HCT116 (cell line): ENCODE measurements around the gene TDRD9. TPM values are rescaled to one million over a fixed set of nuclear protein-coding genes. Genes with fewer than 3 reads are reported as not detected.

Experiments
- ATAC-seq: fragments of 200-7000 bp; cut with Tn5 transposase; 2 replicates; pipeline ENCODE4 v1.9.1; 2020; ENCODE audit warnings: mild to moderate bottlenecking, moderate library complexity
- BruUV-seq: library from RNA; stranded (reverse); fragments of 400-500 nt; replicated peaks from 2 replicates; lab custom pipeline; 2021; lab: Mats Ljungman, UMichigan
- CTCF ChIA-PET: fragments of 300-600 bp; sonication (Branson Sonifier 250); formaldehyde crosslinking; loops from one replicate; lab custom pipeline; 2021; ENCODE audit warnings: antibody characterized with exemption; lab: Charles Lee
- POLR2A ChIA-PET: fragments of 300-600, 350-600 bp; sonication (Branson Sonifier 250); formaldehyde crosslinking; loops from one replicate; lab custom pipeline; 2021; ENCODE audit warnings: antibody characterized with exemption; lab: Charles Lee
- RAD21 ChIA-PET, 2 experiments: fragments of 300-600 bp; sonication (Branson Sonifier 250); formaldehyde crosslinking; loops; one replicate each; lab custom pipeline; 2023; ENCODE audit warnings: low total read pairs in 2 of 2; ENCODE audit not compliant: uncharacterized antibody in 2 of 2, unreplicated experiment in 2 of 2, low non-redundant PET in 1 of 2; lab: Charles Lee
- DNase-seq: peaks from one replicate; pipeline ENCODE4 v3.0.0-alpha.2; 2010; ENCODE audit warnings: low read depth, low spot score
- H2AFZ ChIP-seq: fragments of 200-600 bp; shearing (Covaris generic), sonication (generic); 2 replicates; pipeline ENCODE4 v1.6.1; 2017; ENCODE audit warnings: low read depth, mixed run types, mixed read lengths, antibody characterized with exemption, low read length; ENCODE audit not compliant: poor library complexity, severe bottlenecking
- H3K27ac ChIP-seq: 2 replicates; pipeline ENCODE4 v1.5.1; 2012; ENCODE audit warnings: low read depth, low read length
- H3K27me3 ChIP-seq: fragments of 200-600 bp; sonication (generic); 2 replicates; pipeline ENCODE4 v1.6.1; 2016; ENCODE audit warnings: mixed run types, low read length, mixed read lengths; ENCODE audit not compliant: insufficient read depth
- H3K36me3 ChIP-seq, 2 experiments: fragments of 200-500 bp in 1 of 2; fragments of 200-600 bp in 1 of 2; sonication (Bioruptor generic) in 1 of 2; sonication (generic) in 1 of 2; 2 replicates each; pipeline versions ENCODE4 v1.5.1 to v1.6.1; 2014 to 2016; ENCODE audit warnings: low read length in 2 of 2, inconsistent platforms in 1 of 2, mixed read lengths in 1 of 2, mixed run types in 1 of 2; ENCODE audit not compliant: insufficient read depth in 2 of 2, control insufficient read depth in 1 of 2
- H3K4me1 ChIP-seq, 2 experiments: fragments of 200-600 bp in 1 of 2; sonication (generic) in 1 of 2; 2 replicates each; pipeline versions ENCODE4 v1.5.1 to v1.6.1; 2012 to 2017; ENCODE audit warnings: low read length in 2 of 2, inconsistent platforms in 1 of 2, mild to moderate bottlenecking in 1 of 2, mixed read lengths in 1 of 2, mixed run types in 1 of 2, moderate library complexity in 1 of 2; ENCODE audit not compliant: insufficient read depth in 2 of 2, control insufficient read depth in 1 of 2
- H3K4me2 ChIP-seq: fragments of 200-600 bp; sonication (generic); 2 replicates; pipeline ENCODE4 v1.6.1; 2017; ENCODE audit warnings: mixed run types, low read length, mixed read lengths
- H3K4me3 ChIP-seq, 2 experiments: fragments of 200-600 bp in 1 of 2; sonication (generic) in 1 of 2; replicated peaks in 1 of 2; 2 replicates each; pipeline ENCODE4 v1.5.1; 2011 to 2016; ENCODE audit warnings: low read length in 2 of 2, control low read depth in 1 of 2, low read depth in 1 of 2, mild to moderate bottlenecking in 1 of 2, mixed read lengths in 1 of 2, mixed run types in 1 of 2
- H3K79me2 ChIP-seq: fragments of 200-600 bp; sonication (generic); 2 replicates; pipeline ENCODE4 v1.6.1; 2017; ENCODE audit warnings: mild to moderate bottlenecking, mixed run types, low read length, moderate library complexity, mixed read lengths; ENCODE audit not compliant: insufficient read depth
- H3K9ac ChIP-seq: fragments of 200-600 bp; sonication (generic); 2 replicates; pipeline ENCODE4 v1.6.1; 2016; ENCODE audit warnings: low read length, mixed read lengths
- H3K9me2 ChIP-seq: fragments of 200-600 bp; sonication (generic), shearing (Covaris generic); 2 replicates; pipeline ENCODE4 v1.6.1; 2017; ENCODE audit warnings: mixed run types, mild to moderate bottlenecking, moderate library complexity; ENCODE audit not compliant: insufficient read depth
- H3K9me3 ChIP-seq, 2 experiments: fragments of 200-500 bp in 1 of 2; fragments of 200-600 bp in 1 of 2; sonication (Bioruptor generic) in 1 of 2; sonication (generic) in 1 of 2; 2 replicates each; pipeline ENCODE4 v1.6.1; 2014 to 2017; ENCODE audit warnings: low read length in 2 of 2, mixed read lengths in 2 of 2, inconsistent platforms in 1 of 2, low read depth in 1 of 2, mild to moderate bottlenecking in 1 of 2, mixed run types in 1 of 2, moderate library complexity in 1 of 2; ENCODE audit not compliant: control insufficient read depth in 1 of 2, insufficient read depth in 1 of 2
- H4K20me1 ChIP-seq: fragments of 200-600 bp; sonication (generic), shearing (Covaris generic); 2 replicates; pipeline ENCODE4 v1.6.1; 2017; ENCODE audit warnings: mixed run types, mild to moderate bottlenecking, moderate library complexity; ENCODE audit not compliant: insufficient read depth
- CBX3 ChIP-seq: IDR thresholded peaks from 2 replicates; pipeline ENCODE4 v1.6.1; 2012; ENCODE audit warnings: low read depth
- CEBPB ChIP-seq: IDR thresholded peaks from 2 replicates; pipeline ENCODE4 v1.6.1; 2012; ENCODE audit warnings: low read depth
- CTCF ChIP-seq, 3 experiments: fragments of 200-600 bp in 1 of 3; sonication (generic) in 1 of 3; IDR thresholded peaks in 2 of 3; conservative IDR thresholded peaks in 1 of 3; 2 replicates each; pipeline ENCODE4 v1.5.1; 2012 to 2017; ENCODE audit warnings: low read depth in 2 of 3, low read length in 2 of 3, antibody characterized with exemption in 1 of 3, borderline replicate concordance in 1 of 3, control low read depth in 1 of 3, mild to moderate bottlenecking in 1 of 3, mixed read lengths in 1 of 3, mixed run types in 1 of 3, moderate library complexity in 1 of 3; ENCODE audit not compliant: insufficient read depth in 1 of 3
- EGR1 ChIP-seq: IDR thresholded peaks from 2 replicates; pipeline ENCODE4 v1.6.1; 2012; ENCODE audit warnings: low read depth
- ELF1 ChIP-seq: IDR thresholded peaks from 2 replicates; pipeline ENCODE4 v1.6.1; 2012; ENCODE audit warnings: low read depth, borderline replicate concordance
- EZH2 ChIP-seq: fragments of 200-600 bp; sonication (generic); IDR thresholded peaks from 2 replicates; pipeline ENCODE4 v1.6.1; 2017; ENCODE audit warnings: antibody characterized with exemption, mixed run types
- EZH2phosphoT487 ChIP-seq: fragments of 200-600 bp; IDR thresholded peaks from 2 replicates; pipeline ENCODE4 v1.6.1; 2018; ENCODE audit warnings: antibody characterized with exemption, borderline replicate concordance
- FOSL1 ChIP-seq: IDR thresholded peaks from 2 replicates; pipeline ENCODE4 v1.6.1; 2012; ENCODE audit warnings: low read depth
- JUND ChIP-seq: IDR thresholded peaks from 2 replicates; pipeline ENCODE4 v1.6.1; 2012
- MAX ChIP-seq: IDR thresholded peaks from 2 replicates; pipeline ENCODE4 v1.6.1; 2012
- POLR2A ChIP-seq: IDR thresholded peaks from 2 replicates; pipeline ENCODE4 v1.7.0; 2011; ENCODE audit warnings: borderline replicate concordance; ENCODE audit not compliant: insufficient read depth, insufficient read length; ENCODE audit errors: extremely low read depth
- POLR2AphosphoS5 ChIP-seq: IDR thresholded peaks from 2 replicates; pipeline ENCODE4 v1.6.1; 2011; ENCODE audit warnings: mild to moderate bottlenecking, low read depth, low read length, moderate library complexity
- SIN3A ChIP-seq: IDR thresholded peaks from 2 replicates; pipeline ENCODE4 v1.6.1; 2012; ENCODE audit warnings: low read depth
- SP1 ChIP-seq: IDR thresholded peaks from 2 replicates; pipeline ENCODE4 v1.6.1; 2012; ENCODE audit warnings: low read depth
- SRF ChIP-seq: IDR thresholded peaks from 2 replicates; pipeline ENCODE4 v1.6.1; 2012; ENCODE audit warnings: low read depth
- TCF7L2 ChIP-seq: IDR thresholded peaks from 2 replicates; pipeline ENCODE4 v1.7.0; 2011; ENCODE audit warnings: borderline replicate concordance, inconsistent platforms; ENCODE audit not compliant: insufficient read depth, insufficient read length; ENCODE audit errors: extremely low read depth
- ZNF274 ChIP-seq: fragments of 200-500 bp; sonication (Bioruptor generic); IDR thresholded peaks from 2 replicates; pipeline ENCODE4 v1.6.1; 2014; ENCODE audit warnings: mild to moderate bottlenecking, low read depth, low read length, inconsistent platforms
- intact Hi-C: fragments of 100-400 bp; cut with micrococcal nuclease; formaldehyde crosslinking; loops from 2 replicates; pipeline ENCODE4 v1.10.0; 2022
- total RNA-seq: library from RNA; stranded (reverse); gene quantifications from one replicate; pipeline ENCODE4 v1.2.1, GENCODE V29; 2021; ENCODE audit not compliant: unreplicated experiment
- TF ChIP-seq, protein P1 (sequence below): IDR thresholded peaks from 2 replicates; pipeline ENCODE4 v1.6.1; 2012
- TF ChIP-seq, protein P2 (sequence below): IDR thresholded peaks from 2 replicates; pipeline ENCODE4 v1.6.1; 2012; ENCODE audit warnings: low read depth

TDRD9 gene
- total RNA-seq, 1 experiment from 2014 or later: not detected

- Histone ChIP-seq H3K36me3 (no peaks in the 10 kb centered on the region), H4K20me1 (no peaks in the 10 kb centered on the region), H3K9ac (no peak overlapping the region), H3K4me2 (no peak overlapping the region), H3K4me3 (no peak overlapping the region), H2AFZ (no peak overlapping the region), H3K4me1 (no peaks in the 10 kb centered on the region), H3K9me3 (no peaks in the 10 kb centered on the region), H3K9me2 (no peaks in the 10 kb centered on the region), H3K79me2 (no peaks in the 10 kb centered on the region), H3K27ac (no peak overlapping the region), H3K27me3 (no peaks in the 10 kb centered on the region)
- no peak for ATAC-seq
- DNase-seq: no peak
- RAD21 ChIA-PET: no interaction called here
- CTCF ChIA-PET: no interaction called here
- no TSS peak for BruUV-seq
- intact Hi-C loops: no loop called here
- POLR2A ChIA-PET: no interaction called here
- TF ChIP-seq CEBPB (no peak), POLR2AphosphoS5 (no peak), EZH2phosphoT487 (no peak), SP1 (no peak), SRF (no peak), TCF7L2 (no peak), CTCF (IDR thresholded peaks at IDR 0.05 in 2 of 3, conservative IDR thresholded peaks at IDR 0.05 in 1 of 3; ENCODE audit: borderline replicate concordance in 1 of 3, insufficient read depth in 1 of 3, low read depth in 2 of 3, low read length in 2 of 3) (no peak), JUND (no peak), ZNF274 (no peak), SIN3A (no peak), EZH2 (no peak), EGR1 (no peak), FOSL1 (no peak), CBX3 (no peak), MAX (no peak), POLR2A (no peak), ELF1 (no peak)
- TF ChIP-seq, protein P1, sequence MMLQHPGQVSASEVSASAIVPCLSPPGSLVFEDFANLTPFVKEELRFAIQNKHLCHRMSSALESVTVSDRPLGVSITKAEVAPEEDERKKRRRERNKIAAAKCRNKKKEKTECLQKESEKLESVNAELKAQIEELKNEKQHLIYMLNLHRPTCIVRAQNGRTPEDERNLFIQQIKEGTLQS: no peak
- TF ChIP-seq, protein P2, sequence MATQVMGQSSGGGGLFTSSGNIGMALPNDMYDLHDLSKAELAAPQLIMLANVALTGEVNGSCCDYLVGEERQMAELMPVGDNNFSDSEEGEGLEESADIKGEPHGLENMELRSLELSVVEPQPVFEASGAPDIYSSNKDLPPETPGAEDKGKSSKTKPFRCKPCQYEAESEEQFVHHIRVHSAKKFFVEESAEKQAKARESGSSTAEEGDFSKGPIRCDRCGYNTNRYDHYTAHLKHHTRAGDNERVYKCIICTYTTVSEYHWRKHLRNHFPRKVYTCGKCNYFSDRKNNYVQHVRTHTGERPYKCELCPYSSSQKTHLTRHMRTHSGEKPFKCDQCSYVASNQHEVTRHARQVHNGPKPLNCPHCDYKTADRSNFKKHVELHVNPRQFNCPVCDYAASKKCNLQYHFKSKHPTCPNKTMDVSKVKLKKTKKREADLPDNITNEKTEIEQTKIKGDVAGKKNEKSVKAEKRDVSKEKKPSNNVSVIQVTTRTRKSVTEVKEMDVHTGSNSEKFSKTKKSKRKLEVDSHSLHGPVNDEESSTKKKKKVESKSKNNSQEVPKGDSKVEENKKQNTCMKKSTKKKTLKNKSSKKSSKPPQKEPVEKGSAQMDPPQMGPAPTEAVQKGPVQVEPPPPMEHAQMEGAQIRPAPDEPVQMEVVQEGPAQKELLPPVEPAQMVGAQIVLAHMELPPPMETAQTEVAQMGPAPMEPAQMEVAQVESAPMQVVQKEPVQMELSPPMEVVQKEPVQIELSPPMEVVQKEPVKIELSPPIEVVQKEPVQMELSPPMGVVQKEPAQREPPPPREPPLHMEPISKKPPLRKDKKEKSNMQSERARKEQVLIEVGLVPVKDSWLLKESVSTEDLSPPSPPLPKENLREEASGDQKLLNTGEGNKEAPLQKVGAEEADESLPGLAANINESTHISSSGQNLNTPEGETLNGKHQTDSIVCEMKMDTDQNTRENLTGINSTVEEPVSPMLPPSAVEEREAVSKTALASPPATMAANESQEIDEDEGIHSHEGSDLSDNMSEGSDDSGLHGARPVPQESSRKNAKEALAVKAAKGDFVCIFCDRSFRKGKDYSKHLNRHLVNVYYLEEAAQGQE: no peak
Measured at GRCh38 chr14:104041430-104042104, 113.3 kb downstream of the TDRD9 start.
